ENCODE data around the gene IL20RA. TPM values are rescaled to one million over a fixed set of nuclear protein-coding genes. Genes with fewer than 3 reads are reported as not detected.

IL20RA gene
- total and polyA plus RNA-seq, 2 donors (not counting 3 experiments of a cell fraction or from before 2014, with no cell fraction given), result not detected

GRCh38 chr6:137093183-137094069 lies 48.7 kb upstream of the IL20RA start:
- TF ChIP-seq GATA2 (IDR thresholded peaks at IDR 0.05; ENCODE audit: insufficient read depth, insufficient read length, low read depth, low read length), result no peak
- no peak for TF ChIP-seq CTCF (IDR thresholded peaks at IDR 0.05; ENCODE audit: extremely low read depth in 1 of 2, insufficient read depth in 1 of 2, low read depth in 1 of 2, low read length in 2 of 2)
- no peak for TF ChIP-seq POLR2AphosphoS5 (IDR thresholded peaks at IDR 0.05; ENCODE audit: insufficient read depth, low read depth, low read length)
- no peak for TF ChIP-seq MAX (IDR thresholded peaks at IDR 0.05; ENCODE audit: insufficient read depth, insufficient read length)
- TF ChIP-seq MYC (IDR thresholded peaks at IDR 0.05; ENCODE audit: low read depth, low read length), result no peak
- TF ChIP-seq POLR2A (IDR thresholded peaks at IDR 0.05; ENCODE audit: low read depth, low read length), result no peak
- TF ChIP-seq FOS (IDR thresholded peaks at IDR 0.05; ENCODE audit: borderline replicate concordance, insufficient read depth, low read length), result no peak
- TF ChIP-seq JUN (IDR thresholded peaks at IDR 0.05; ENCODE audit: borderline replicate concordance, insufficient read depth, insufficient read length, low read depth), result no peak
- TF ChIP-seq EZH2 (IDR thresholded peaks at IDR 0.05; ENCODE audit: borderline replicate concordance, low read depth, low read length, severe bottlenecking), result no peak
- no peak overlapping the region for H2AFZ ChIP-seq (ENCODE audit: low read depth, low read length)
- no peak overlapping the region for H3K4me2 ChIP-seq (ENCODE audit: insufficient read depth, low read length)
- no peaks in the 10 kb centered on the region for H3K36me3 ChIP-seq (ENCODE audit: control insufficient read depth in 2 of 2, extremely low read depth in 1 of 2, insufficient read depth in 2 of 2, low read length in 2 of 2)
- FAIRE-seq (no peak), DNase-seq (ENCODE audit: low read depth, low spot score) (no peak)
- no peaks in the 10 kb centered on the region for H3K79me2 ChIP-seq (ENCODE audit: control insufficient read depth, insufficient read depth, low read length)
- ChIA-PET CTCF (interaction anchor here (0.6 to 6.1 kb wide), 63 partner anchors 8 to 913 kb away, joined by 3 to 141 read pairs (median 4); partner anchors contain the start of gene MAP3K5), POLR2A (no interaction called here)
- H3K9me3 ChIP-seq (replicated peaks; ENCODE audit: control insufficient read depth, insufficient read depth, low read length), result no peaks in the 10 kb centered on the region
- H3K9me1 ChIP-seq (replicated peaks; ENCODE audit: control insufficient read depth, extremely low read depth, insufficient read depth, low read length), result no peaks in the 10 kb centered on the region
- H3K27me3 ChIP-seq (ENCODE audit: control insufficient read depth in 2 of 2, insufficient read depth in 2 of 2, low read length in 2 of 2), result peaks cover 3 to 4% of the 10 kb centered on the region in 2 experiments
- no peaks in the 10 kb centered on the region for H4K20me1 ChIP-seq (replicated peaks; ENCODE audit: control insufficient read depth, extremely low read depth, insufficient read depth, low read length)
- intact Hi-C loops (cut with micrococcal nuclease), result loop anchor here (1.0 to 5.0 kb wide), 7 partner anchors 178 to 548 kb away; no protein-coding TSS in a partner anchor
- no peaks in the 10 kb centered on the region for H3K4me1 ChIP-seq (ENCODE audit: control insufficient read depth, extremely low read depth, insufficient read depth, low read length)
- BruUV-seq (replicated peaks), result no TSS peak
- H3K27ac ChIP-seq (ENCODE audit: insufficient read depth, low read depth, low read length), result no peak overlapping the region
- dilution Hi-C loops (cut with MboI; ENCODE audit: extremely low pct_ligation_motif_present, low sequenced_read_pairs), result no loop called here
- H3K4me3 ChIP-seq (replicated peaks in 1 of 3; ENCODE audit: insufficient read depth in 1 of 3, low read depth in 1 of 3, low read length in 3 of 3), result no peak overlapping the region
- no peak overlapping the region for H3K9ac ChIP-seq (replicated peaks; ENCODE audit: extremely low read depth, insufficient read depth, low read length)

Data from endothelial cell of umbilical vein (primary cell).